ENCODE results near the gene CPT1A. TPM values are rescaled to one million over a fixed set of nuclear protein-coding genes. Genes with fewer than 3 reads are reported as not detected.

Gene CPT1A
- total RNA-seq, 1 experiment from 2014 or later, result 13.1 TPM

DNA sequence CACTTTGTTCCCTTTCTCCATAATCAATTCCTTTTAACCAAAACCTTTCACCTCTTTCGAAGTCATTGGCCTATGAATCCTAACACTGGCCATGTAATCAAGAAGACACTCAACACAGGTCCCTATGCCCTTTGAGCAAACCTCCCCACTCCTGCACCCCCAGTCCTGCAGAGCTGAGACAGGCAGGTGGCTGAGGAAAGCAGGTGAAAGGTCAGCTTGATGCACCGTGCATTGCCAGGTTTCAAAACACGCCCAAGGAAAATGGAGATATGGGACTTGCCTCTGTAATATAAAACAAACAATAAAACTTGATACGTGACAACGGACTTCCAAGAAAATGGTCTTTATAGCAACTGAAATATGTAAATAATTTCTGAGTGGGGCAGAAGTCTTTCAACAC, 10.6 kb downstream of the CPT1A start:
- DNase-seq (ENCODE audit: low spot score), result no peak

- DNase-seq (ENCODE audit: low spot score), result no peak
Measured at GRCh38 chr11:68829581-68829980, 12.1 kb downstream of the CPT1A start.

GRCh38 chr11:68828957-68829356, 12.8 kb downstream of the CPT1A start:
- no peak for DNase-seq (ENCODE audit: low spot score)

GRCh38 chr11:68828155-68828931, 13.4 kb downstream of the CPT1A start:
- no peak for DNase-seq (ENCODE audit: low spot score)

DNA sequence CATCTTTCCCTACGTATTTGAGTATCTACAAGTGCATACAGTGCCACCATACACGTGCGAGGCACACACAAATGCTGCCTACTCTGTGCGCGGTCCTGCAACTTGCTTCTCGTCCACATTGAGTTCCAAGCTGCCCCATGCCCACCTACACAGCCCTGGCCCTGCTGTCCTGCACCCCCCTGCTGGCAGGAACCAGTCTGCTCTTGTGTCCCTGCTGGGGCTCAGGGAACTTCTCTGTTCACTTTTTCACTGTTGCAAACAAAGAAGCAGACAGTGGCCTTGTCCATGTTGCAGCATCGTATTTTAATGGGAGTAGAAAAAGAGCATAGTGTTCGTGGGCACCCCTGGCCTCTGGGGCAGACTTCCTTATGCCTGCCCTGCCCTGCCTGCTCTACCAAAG, 14.0 kb downstream of the CPT1A start:
- no peak for DNase-seq (ENCODE audit: low spot score)

DNA sequence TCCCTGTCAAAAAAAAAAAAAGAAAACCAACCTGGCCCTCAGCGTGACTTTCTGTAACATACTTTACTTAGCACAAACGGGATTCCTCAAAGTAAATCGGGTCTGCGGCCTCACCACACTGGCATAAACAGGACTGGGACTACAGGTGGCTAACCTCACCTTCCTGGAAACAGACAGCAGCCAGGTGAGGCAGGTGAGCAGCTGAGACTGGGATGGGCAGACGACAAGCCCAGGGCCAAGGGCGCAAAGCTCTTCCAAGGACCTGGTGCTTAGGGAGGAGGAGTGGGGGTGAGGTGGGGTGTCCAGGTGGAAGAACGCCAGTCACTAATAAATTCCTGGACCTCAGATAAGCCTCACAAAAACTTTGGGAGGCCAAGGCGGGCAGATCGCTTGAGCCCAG, 15.0 kb downstream of the CPT1A start:
- DNase-seq (ENCODE audit: low spot score), result no peak

DNA sequence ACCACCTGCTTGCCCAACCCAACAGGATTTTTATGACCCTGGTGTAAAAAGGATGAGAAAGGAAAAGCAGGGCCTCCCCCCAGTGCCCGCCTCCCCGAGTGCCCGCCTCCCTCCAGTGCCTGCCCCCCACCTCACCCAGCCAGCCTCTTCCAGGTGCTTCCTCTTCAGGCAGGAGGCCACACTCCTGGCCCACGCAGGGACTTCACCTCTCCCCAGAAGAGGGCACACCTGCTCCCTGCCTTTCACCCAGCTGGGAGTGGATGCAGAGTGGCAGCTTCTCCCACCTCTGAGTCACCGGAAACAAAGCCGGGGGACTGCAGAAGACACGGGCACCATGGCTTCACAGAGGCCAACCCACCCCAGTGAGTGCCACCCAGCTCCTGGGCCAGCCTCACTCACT, 16.1 kb downstream of the CPT1A start:
- peak; percentile 13 for DNase-seq (ENCODE audit: low spot score)

GRCh38 chr11:68822546-68822945, 19.2 kb downstream of the CPT1A start:
- no peak for DNase-seq (ENCODE audit: low spot score)

DNA sequence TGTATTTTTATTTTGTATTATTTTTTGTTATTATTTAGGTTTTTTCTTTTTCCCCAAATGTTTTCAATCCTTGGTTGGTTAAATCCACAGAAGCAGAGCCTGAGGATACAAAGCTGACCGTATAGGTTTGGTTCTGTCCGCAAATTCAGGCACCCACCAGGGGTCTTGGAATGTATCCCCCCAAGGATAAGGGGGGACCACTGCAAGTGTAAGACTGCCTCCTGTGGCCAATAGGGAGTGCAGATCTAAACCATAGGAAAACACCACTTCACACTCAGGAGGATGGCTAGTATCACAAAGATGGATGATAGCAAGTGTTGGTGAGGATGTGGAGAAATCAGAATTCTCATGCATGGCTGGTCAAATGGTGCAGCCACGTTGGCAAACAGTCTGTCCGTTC, 20.0 kb downstream of the CPT1A start:
- no peak for DNase-seq (ENCODE audit: low spot score)

DNA sequence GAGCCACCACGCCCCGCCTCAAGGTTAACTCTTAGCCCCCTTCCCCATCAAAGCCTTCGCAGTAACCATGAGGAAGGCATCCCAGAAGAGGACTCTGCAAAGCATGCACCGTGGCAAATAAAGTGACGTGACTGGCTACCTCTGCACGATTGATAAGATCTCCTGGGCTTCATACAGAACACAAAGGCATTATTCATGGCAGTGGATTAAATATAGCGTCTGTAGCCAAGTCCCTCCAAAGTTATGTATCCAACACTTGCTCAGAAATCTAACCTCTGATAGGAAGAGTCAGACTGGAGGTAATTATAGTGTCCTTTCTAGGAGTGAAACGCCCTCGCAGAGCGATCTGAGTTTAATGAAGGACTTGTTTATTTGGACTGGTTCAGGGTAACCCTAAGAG, 22.4 kb downstream of the CPT1A start:
- DNase-seq (ENCODE audit: low spot score), result no peak

GRCh38 chr11:68818181-68818580, 23.5 kb downstream of the CPT1A start:
- no peak for DNase-seq (ENCODE audit: low spot score)

DNA sequence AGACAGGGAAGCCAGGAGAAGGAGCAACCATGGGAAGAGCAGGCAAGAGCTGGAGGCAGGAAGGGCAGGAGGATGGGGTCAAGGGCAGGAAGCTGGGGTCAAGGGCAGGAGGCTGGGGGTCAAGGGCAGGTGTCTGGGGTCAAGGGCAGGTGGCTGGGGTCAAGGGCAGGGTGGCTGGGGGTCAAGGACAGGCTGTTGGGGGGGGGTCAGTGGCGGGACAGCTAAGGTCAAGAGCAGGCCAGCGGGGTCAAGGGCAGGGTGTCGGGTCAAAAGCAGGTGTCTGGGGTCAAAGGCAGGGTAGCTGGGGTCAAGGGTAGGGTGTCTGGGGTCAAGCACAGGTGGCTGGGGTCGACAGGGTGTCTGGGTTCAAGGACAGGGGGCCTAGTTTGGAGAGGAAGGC, 24.2 kb downstream of the CPT1A start:
- no peak for DNase-seq (ENCODE audit: low spot score)

DNA sequence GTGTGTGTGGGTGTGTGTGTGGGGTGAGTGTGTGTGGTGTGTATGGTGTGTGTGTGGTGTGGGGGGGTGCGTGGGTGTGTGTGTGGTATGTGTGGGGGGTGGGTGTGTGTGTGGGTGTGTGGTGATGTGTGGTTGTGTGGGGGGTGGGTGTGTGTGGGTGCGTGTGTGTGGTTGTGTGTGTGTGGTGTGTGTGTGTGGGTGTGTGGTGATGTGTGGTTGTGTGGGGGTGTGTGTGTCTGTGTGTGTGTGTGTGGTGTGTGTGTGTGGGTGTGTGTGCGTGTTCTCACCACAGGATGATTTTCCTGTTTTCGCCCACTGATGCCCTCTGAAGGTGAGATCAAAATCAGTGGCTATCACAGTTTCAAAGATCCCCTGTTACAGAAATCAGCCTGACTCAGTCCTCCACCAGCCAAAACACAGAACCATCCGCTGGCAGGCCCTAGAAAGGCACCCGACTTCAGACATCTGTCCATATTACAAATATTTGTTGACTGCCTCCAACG, 24.7 kb downstream of the CPT1A start:
- DNase-seq (ENCODE audit: low spot score), result no peak

GRCh38 chr11:68816251-68816776, 25.4 kb downstream of the CPT1A start:
- DNase-seq (ENCODE audit: low spot score), result no peak

DNA sequence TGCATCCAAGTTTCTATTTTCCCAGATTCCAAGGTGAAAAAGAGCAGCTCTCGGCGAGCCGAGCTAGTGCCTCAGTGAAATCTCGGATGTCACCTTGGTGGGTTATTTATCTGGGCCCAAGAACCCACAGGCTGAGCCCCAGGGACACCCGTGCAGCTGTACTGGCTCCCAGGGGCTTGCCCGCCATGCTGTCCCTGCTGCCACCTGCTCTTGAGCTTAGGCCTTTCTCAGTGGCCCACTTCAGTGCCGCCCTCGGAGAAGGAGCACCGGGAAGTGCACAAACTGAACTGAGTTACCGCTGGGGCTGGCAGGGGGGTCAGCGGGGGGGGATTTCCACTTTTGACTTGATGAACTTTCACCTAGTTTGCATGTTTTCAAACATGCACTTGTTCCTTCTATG, 27.9 kb downstream of the CPT1A start:
- no peak for DNase-seq (ENCODE audit: low spot score)

DNA sequence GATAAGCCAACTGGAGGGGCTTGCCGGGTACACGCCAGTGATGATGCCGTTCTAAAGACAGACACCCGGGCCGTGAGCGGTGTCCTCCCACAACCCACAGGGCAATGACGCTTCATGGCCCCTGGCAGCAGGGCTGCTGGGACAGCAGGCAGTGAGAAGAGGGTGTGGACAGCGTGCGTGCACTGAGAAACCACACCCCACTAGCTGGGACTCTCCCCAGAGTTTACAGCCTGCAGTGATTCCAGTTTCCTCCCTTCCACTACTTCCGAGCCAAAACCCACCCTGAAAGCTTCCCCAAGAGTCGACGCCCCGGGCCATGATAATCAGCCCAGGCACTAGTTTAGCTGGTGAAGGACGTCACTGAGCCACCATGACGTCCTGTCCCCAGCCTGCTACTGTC, 29.2 kb downstream of the CPT1A start:
- DNase-seq (ENCODE audit: low spot score), result no peak

DNA sequence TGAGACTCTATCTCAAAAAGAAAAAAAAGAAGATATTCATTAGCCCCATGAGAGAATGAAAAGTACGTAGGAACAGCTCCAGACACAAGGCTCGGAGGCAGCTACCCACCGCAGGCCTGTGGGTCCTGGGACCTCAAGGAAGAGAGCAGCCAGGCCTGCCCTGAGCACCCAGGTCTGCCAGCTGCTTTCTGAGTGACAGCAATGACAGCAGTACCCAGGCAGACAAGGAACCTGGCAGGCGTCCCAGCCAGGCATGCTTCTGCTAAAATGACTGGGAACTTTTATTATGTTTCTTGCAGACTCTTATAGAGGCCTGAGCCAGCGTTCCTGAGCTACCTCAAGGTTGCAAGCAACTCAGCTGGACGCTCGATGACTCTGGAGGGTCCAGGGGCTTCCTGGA, 31.6 kb downstream of the CPT1A start:
- DNase-seq (ENCODE audit: low spot score), result no peak

GRCh38 chr11:68809506-68809905, 32.2 kb downstream of the CPT1A start:
- no peak for DNase-seq (ENCODE audit: low spot score)

DNA sequence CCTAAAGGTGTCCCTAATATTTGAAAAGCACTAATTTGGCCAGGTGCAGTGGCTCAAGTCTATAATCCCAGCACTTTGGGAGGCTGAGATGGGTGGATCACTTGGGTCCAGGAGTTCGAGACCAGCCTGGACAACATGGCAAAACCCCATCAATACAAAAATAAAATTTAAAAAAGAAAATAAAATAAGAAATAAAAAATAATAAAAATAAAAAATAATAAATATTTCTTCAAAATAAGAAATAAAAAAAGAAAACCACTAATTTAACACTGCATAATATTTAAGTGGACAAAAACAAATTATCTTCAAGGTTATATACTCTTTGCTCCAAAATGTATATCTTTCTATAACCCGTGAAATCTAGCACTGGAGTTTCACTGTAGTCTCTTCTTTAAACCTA, 32.9 kb downstream of the CPT1A start:
- no peak for DNase-seq (ENCODE audit: low spot score)

DNA sequence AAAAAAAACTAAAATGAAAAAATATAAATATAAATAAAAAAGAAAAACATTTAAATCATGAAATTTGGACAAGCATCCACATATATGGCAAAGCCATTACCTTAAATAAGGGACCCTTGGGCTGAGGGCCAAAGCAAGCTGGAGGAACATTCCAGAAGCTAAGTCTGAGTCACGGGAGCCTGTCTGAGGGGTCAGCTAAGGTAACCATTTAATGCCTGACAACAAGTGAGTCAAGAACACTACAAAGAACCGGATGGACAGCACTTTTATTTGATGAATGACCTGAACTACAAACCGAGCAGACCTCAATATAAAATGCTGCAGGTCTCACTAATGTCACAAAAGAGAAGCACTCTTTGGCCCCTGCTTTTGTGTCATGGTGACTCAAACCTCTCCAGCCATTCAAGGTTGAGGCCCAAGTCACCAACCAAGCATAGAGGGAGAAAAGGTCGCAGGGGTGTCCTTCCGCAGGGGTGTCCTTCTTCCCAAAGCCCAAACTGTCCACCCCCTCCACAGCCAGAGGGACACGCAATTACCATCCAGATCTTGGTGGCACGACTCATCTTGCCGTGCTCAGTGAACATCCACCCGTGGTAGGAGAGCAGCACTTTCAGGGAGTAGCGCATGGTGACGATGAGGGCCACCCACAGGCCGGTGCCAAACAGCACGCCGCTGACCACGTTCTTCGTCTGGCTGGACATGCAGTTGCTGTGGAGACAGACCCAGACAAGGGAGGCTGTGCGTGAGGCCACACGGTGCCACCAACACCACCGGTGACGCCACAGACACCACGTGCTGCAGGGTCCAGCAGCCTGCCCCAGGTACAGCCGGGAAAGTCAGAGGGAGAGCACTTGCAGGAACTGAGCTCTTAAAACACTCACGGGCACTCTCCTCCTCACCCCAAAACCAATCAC, 34.5 kb downstream of the CPT1A start:
- peak; percentile 43 for DNase-seq (ENCODE audit: low spot score)

DNA sequence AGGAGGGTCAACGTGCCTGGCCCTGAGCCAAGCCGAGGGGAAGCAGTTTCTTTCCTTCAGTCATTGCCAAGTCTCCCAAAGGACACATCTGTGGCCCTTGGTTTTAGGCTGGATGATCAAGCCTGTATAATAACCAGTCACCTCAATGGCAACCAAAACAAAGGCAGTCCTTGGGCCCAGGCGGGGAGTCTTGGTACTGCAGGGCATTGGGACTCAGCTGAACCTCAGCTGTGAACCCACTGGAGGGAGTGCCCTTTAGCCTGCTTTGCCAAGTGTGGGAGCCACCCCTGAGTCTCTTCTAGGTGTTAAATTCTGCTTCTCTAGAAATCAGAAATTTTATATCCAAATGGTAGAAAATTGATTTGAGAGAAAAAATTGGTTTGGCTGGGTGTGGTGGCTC, 36.9 kb downstream of the CPT1A start:
- no peak for DNase-seq (ENCODE audit: low spot score)

DNA sequence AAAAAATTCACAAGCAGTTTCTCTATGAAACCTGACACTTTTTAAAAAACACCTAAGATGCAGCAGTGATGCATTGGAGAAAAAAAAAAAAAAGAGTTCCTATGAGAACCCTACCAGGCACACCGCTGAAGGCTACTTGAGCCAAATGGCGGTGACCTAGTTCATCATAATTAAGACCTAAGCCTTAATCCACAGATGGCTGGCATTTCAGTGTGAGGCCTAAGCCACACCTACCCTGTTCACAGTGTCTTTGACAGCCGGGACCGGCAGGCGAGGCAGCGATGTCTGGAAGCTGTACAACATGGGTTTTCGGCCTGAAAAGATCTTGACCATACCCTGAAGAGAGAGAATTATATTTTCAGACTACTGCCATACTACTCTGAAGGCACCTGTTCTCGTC, 38.0 kb downstream of the CPT1A start:
- DNase-seq (ENCODE audit: low spot score), result no peak

Measured in A172 (cell line).